Endothelial cell of umbilical vein (primary cell): ENCODE measurements around the gene MAPK8IP3. TPM values are rescaled to one million over a fixed set of nuclear protein-coding genes. Genes with fewer than 3 reads are reported as not detected.

Source experiments
- BruUV-seq: library from RNA; stranded (reverse); fragments of 400-500 nt; replicated peaks from 2 replicates; lab custom pipeline; 2021; lab: Mats Ljungman, UMichigan
- CTCF ChIA-PET: fragments of 300-600, 350-600 bp; sonication (Branson Sonifier 250); formaldehyde crosslinking; loops from one replicate; lab custom pipeline; 2021; ENCODE audit warnings: antibody characterized with exemption, inconsistent platforms; lab: Charles Lee
- POLR2A ChIA-PET: fragments of 300-600, 350-600 bp; sonication (Branson Sonifier 250); formaldehyde crosslinking; loops from one replicate; lab custom pipeline; 2021; ENCODE audit warnings: antibody characterized with exemption, inconsistent platforms; lab: Charles Lee
- DNase-seq: peaks from one replicate; pipeline ENCODE4 v3.0.0-alpha.2; 2011; ENCODE audit warnings: low read depth, low spot score
- FAIRE-seq: peaks from 2 replicates; lab custom pipeline; 2011; peaks lifted over from hg19 to GRCh38; lab: Jason Lieb, UNC
- H2AFZ ChIP-seq: 2 replicates; pipeline ENCODE4 v1.6.0; 2012; ENCODE audit warnings: low read depth, low read length, control low read depth, inconsistent platforms
- H3K27ac ChIP-seq: 2 replicates; pipeline ENCODE4 v1.5.1; 2011; ENCODE audit warnings: low read depth, mild to moderate bottlenecking, control low read depth, low read length, moderate library complexity; ENCODE audit not compliant: insufficient read depth
- H3K27me3 ChIP-seq, 2 experiments: 2 replicates each; pipeline versions ENCODE4 v1.6.0 to v1.6.1; 2011; ENCODE audit warnings: low read length in 2 of 2, mixed read lengths in 1 of 2; ENCODE audit not compliant: control insufficient read depth in 2 of 2, insufficient read depth in 2 of 2
- H3K36me3 ChIP-seq, 2 experiments: 2 replicates in 1 of 2; 3 replicates in 1 of 2; pipeline ENCODE4 v1.5.1; 2011; ENCODE audit warnings: low read length in 2 of 2, mild to moderate bottlenecking in 1 of 2, moderate library complexity in 1 of 2; ENCODE audit not compliant: control insufficient read depth in 2 of 2, insufficient read depth in 2 of 2; ENCODE audit errors: extremely low read depth in 1 of 2
- H3K4me1 ChIP-seq: 3 replicates; pipeline ENCODE4 v1.5.1; 2011; ENCODE audit warnings: mild to moderate bottlenecking, low read length; ENCODE audit not compliant: control insufficient read depth, insufficient read depth; ENCODE audit errors: extremely low read depth
- H3K4me2 ChIP-seq: 2 replicates; pipeline ENCODE4 v1.6.1; 2011; ENCODE audit warnings: low read length, control low read depth, mixed read lengths; ENCODE audit not compliant: insufficient read depth
- H3K4me3 ChIP-seq, 3 experiments: fragments of 200-600 bp in 1 of 3; sonication (generic), shearing (Covaris generic) in 1 of 3; replicated peaks in 1 of 3; 2 replicates each; pipeline ENCODE4 v1.5.1; 2011 to 2016; ENCODE audit warnings: control low read depth in 3 of 3, low read length in 3 of 3, mild to moderate bottlenecking in 2 of 3, inconsistent platforms in 1 of 3, low read depth in 1 of 3, moderate library complexity in 1 of 3; ENCODE audit not compliant: insufficient read depth in 1 of 3
- H3K79me2 ChIP-seq: 2 replicates; pipeline ENCODE4 v1.6.0; 2012; ENCODE audit warnings: low read length, inconsistent platforms; ENCODE audit not compliant: control insufficient read depth, insufficient read depth
- H3K9ac ChIP-seq: replicated peaks from 2 replicates; pipeline ENCODE3; 2011; ENCODE audit warnings: low read length, control low read depth; ENCODE audit not compliant: insufficient read depth; ENCODE audit errors: extremely low read depth
- H3K9me1 ChIP-seq: replicated peaks from 3 replicates; pipeline ENCODE4 v1.6.0; 2011; ENCODE audit warnings: mild to moderate bottlenecking, low read length; ENCODE audit not compliant: control insufficient read depth, insufficient read depth; ENCODE audit errors: extremely low read depth
- H3K9me3 ChIP-seq: replicated peaks from 2 replicates; pipeline ENCODE4 v1.5.1; 2012; ENCODE audit warnings: low read length, inconsistent platforms; ENCODE audit not compliant: control insufficient read depth, insufficient read depth
- H4K20me1 ChIP-seq: replicated peaks from 2 replicates; pipeline ENCODE3; 2011; ENCODE audit warnings: mild to moderate bottlenecking, low read length; ENCODE audit not compliant: control insufficient read depth, insufficient read depth; ENCODE audit errors: extremely low read depth
- EZH2 ChIP-seq: IDR thresholded peaks from 2 replicates; pipeline ENCODE4 v1.6.1; 2012; ENCODE audit warnings: borderline replicate concordance, low read depth, mild to moderate bottlenecking, moderate library complexity, low read length, inconsistent platforms; ENCODE audit not compliant: severe bottlenecking
- FOS ChIP-seq: IDR thresholded peaks from 2 replicates; pipeline ENCODE4 v1.6.1; 2011; ENCODE audit warnings: mild to moderate bottlenecking, low read length, moderate library complexity, borderline replicate concordance; ENCODE audit not compliant: insufficient read depth
- JUN ChIP-seq: IDR thresholded peaks from 2 replicates; pipeline ENCODE4 v1.6.1; 2011; ENCODE audit warnings: borderline replicate concordance, low read depth; ENCODE audit not compliant: insufficient read length, insufficient read depth
- MYC ChIP-seq: IDR thresholded peaks from one replicate; pipeline ENCODE4 v1.6.1; 2011; ENCODE audit warnings: mild to moderate bottlenecking, low read depth, low read length
- POLR2A ChIP-seq: IDR thresholded peaks from 2 replicates; pipeline ENCODE4 v1.6.1; 2012; ENCODE audit warnings: low read depth, mild to moderate bottlenecking, control low read depth, low read length
- dilution Hi-C: fragments of 300-500 bp; cut with MboI; formaldehyde crosslinking; loops from one replicate; pipeline ENCODE4 v1.15.0; 2019; ENCODE audit warnings: low sequenced_read_pairs; ENCODE audit not compliant: extremely low pct_ligation_motif_present
- intact Hi-C: fragments of 100-400 bp; cut with micrococcal nuclease; formaldehyde crosslinking; loops from one replicate; pipeline ENCODE4 v1.10.0; 2022
- polyA plus RNA-seq, 4 experiments: library from polyadenylated mRNA; depleted of rRNA in 3 of 4; stranded (reverse) in 3 of 4; unstranded in 1 of 4; fragments of >200 nt; gene quantifications; 2 replicates each; pipeline versions ENCODE4 v1.2.1 to v1.2.3, GENCODE V29; 2011 to 2012; ENCODE audit warnings: missing spikeins in 1 of 4
- total RNA-seq: library from RNA; stranded (reverse); gene quantifications from 2 replicates; pipeline ENCODE4 v1.2.3, GENCODE V29; 2021
- TF ChIP-seq, protein P1 (sequence below): IDR thresholded peaks from 2 replicates; pipeline ENCODE4 v1.6.1; 2011; ENCODE audit not compliant: insufficient read depth, insufficient read length

MAPK8IP3 gene
- total and polyA plus RNA-seq, 2 donors (not counting 3 experiments of a cell fraction or from before 2014, with no cell fraction given), result 40.7 to 92.2 TPM

DNA sequence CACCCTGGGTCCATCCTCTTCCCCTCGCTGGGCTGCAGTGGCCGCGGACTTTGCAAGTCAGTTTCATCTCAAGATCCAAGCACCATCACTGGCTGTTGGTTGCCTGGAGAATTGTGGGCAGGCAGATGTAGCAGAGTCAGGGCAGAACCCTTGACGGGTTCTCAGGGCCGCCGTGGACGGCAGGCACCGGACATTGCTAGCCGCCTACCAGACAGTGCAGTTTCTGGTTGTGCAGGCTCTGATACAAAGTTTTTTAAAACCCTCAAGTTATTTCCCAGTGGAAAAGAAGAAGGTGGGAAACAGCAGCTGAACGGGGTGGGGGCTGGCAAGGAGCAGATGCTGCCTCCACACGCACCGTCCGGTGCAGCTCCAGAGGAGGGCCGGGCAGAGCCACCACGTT is 3.4 kb downstream of the MAPK8IP3 start:
- POLR2A ChIA-PET, result no interaction called here
- intact Hi-C loops, result loop anchor here (5.0 to 10.0 kb wide), 3 partner anchors 217 to 332 kb away; partner anchors contain the start of genes TELO2 and UQCC4

DNA sequence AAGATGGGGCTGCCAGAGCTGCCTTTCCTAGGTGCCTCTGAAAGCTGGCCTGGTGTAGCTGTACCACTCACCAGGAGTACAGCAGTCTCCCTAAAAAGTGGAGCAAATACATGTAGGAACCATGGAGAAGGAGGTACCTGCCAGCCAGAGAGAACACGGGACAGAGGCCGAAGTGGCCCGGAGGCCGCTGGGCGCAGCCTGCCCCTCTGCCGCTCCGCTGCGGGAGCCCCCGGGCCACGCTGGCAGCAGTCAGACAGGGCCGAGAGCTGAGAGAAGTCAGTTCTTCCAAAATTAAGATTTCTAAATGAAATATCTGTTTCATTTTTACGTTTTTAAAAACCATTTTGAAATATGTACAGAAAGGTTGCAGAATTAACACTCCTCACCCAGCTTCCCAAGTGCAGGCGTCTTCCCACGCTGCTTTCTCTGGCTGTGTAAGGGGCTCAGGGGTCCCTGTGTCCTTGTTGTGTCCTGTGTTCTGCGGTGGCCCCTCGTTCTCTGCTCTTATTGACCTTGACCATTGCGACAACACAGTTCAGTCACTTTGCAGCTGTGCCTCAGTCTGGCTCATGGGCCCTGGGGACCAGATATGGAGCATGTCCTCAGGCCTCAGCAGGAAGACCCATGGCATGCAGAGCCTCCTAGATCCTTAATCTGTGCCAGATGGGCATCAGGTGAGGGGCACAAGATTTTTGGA is 5.0 kb downstream of the MAPK8IP3 start:
- BruUV-seq, result no TSS peak
- H3K4me2 ChIP-seq, result no peak overlapping the region
- no peaks in the 10 kb centered on the region for H3K9me3 ChIP-seq
- H3K4me3 ChIP-seq, result no peak overlapping the region
- ChIA-PET CTCF (no interaction called here), POLR2A (no interaction called here)
- H3K36me3 ChIP-seq, result no peaks in the 10 kb centered on the region
- H3K9ac ChIP-seq, result no peak overlapping the region
- no peak overlapping the region for H3K27ac ChIP-seq
- H3K9me1 ChIP-seq, result no peaks in the 10 kb centered on the region
- H2AFZ ChIP-seq, result no peak overlapping the region
- H4K20me1 ChIP-seq, result no peaks in the 10 kb centered on the region
- DNase-seq (no peak), FAIRE-seq (no peak)
- intact Hi-C loops, result no loop called here
- TF ChIP-seq JUN, result no peak
- TF ChIP-seq, protein P1, sequence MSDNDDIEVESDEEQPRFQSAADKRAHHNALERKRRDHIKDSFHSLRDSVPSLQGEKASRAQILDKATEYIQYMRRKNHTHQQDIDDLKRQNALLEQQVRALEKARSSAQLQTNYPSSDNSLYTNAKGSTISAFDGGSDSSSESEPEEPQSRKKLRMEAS, result no peak
- no peak for TF ChIP-seq EZH2
- H3K79me2 ChIP-seq, result peaks cover 84% of the 10 kb centered on the region
- no peaks in the 10 kb centered on the region for H3K27me3 ChIP-seq
- peaks cover 8% of the 10 kb centered on the region for H3K4me1 ChIP-seq
- dilution Hi-C loops, result no loop called here

More for the DNA sequence above, 3.4 kb downstream of the MAPK8IP3 start:
- Histone ChIP-seq H3K9ac (no peak overlapping the region), H3K4me1 (peaks cover 12% of the 10 kb centered on the region), H3K79me2 (peaks cover 73% of the 10 kb centered on the region), H3K9me3 (no peaks in the 10 kb centered on the region), H4K20me1 (no peaks in the 10 kb centered on the region), H3K9me1 (no peaks in the 10 kb centered on the region), H2AFZ (no peak overlapping the region), H3K4me2 (no peak overlapping the region), H3K27me3 (no peaks in the 10 kb centered on the region), H3K27ac (no peak overlapping the region), H3K4me3 (no peak overlapping the region), H3K36me3 (no peaks in the 10 kb centered on the region)
- BruUV-seq, result no TSS peak
- FAIRE-seq, result no peak
- CTCF ChIA-PET, result interaction anchor here (1.5 kb wide), 1 partner anchor 215 kb away, joined by 3 read pairs; no protein-coding TSS in a partner anchor
- DNase-seq, result no peak
- no peak for TF ChIP-seq POLR2A
- TF ChIP-seq FOS, result no peak
- TF ChIP-seq JUN, result no peak
- TF ChIP-seq, protein P1, result no peak
- TF ChIP-seq MYC, result no peak
- dilution Hi-C loops, result no loop called here
